ENCODE data around the gene RNF220.
"Not testable (repeated sequence)": the region's sequence is repeated elsewhere in the genome, so short reads cannot be mapped to it uniquely, and the experiment has no call there.

GRCh38 chr1:44666719-44667118 lies 261.7 kb downstream of the RNF220 start:
- TF ChIP-seq, protein P1, sequence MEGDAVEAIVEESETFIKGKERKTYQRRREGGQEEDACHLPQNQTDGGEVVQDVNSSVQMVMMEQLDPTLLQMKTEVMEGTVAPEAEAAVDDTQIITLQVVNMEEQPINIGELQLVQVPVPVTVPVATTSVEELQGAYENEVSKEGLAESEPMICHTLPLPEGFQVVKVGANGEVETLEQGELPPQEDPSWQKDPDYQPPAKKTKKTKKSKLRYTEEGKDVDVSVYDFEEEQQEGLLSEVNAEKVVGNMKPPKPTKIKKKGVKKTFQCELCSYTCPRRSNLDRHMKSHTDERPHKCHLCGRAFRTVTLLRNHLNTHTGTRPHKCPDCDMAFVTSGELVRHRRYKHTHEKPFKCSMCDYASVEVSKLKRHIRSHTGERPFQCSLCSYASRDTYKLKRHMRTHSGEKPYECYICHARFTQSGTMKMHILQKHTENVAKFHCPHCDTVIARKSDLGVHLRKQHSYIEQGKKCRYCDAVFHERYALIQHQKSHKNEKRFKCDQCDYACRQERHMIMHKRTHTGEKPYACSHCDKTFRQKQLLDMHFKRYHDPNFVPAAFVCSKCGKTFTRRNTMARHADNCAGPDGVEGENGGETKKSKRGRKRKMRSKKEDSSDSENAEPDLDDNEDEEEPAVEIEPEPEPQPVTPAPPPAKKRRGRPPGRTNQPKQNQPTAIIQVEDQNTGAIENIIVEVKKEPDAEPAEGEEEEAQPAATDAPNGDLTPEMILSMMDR (IDR thresholded peaks at IDR 0.05): not testable (repeated sequence)
- TF ChIP-seq POLR2A (IDR thresholded peaks at IDR 0.05): not testable (repeated sequence)

Data from uterus (tissue), 2 donors.